Neural progenitor cell (in vitro differentiated cells): Measurements from ENCODE around the gene ASB8. TPM values are rescaled to one million over a fixed set of nuclear protein-coding genes. Genes with fewer than 3 reads are reported as not detected.

Experiments used
- DNase-seq: peaks from one replicate; pipeline ENCODE4 v3.0.0-alpha.2; 2016; ENCODE audit warnings: low spot score
- H2AFZ ChIP-seq: fragments of 200-600 bp; sonication (generic); replicated peaks from 2 replicates; pipeline ENCODE4 v1.6.1; 2016; ENCODE audit warnings: antibody characterized with exemption
- H3F3A ChIP-seq: fragments of 200-600 bp; sonication (generic); 2 replicates; pipeline ENCODE4 v1.6.1; 2016; ENCODE audit warnings: antibody characterized with exemption, low read depth
- H3K27ac ChIP-seq: fragments of 200-600 bp; sonication (generic); 2 replicates; pipeline ENCODE4 v1.5.1; 2016; ENCODE audit warnings: mild to moderate bottlenecking
- H3K27me3 ChIP-seq: fragments of 200-600 bp; sonication (generic); 2 replicates; pipeline ENCODE4 v1.6.1; 2016; ENCODE audit warnings: mild to moderate bottlenecking, moderate library complexity
- H3K36me3 ChIP-seq: fragments of 200-600 bp; sonication (generic); 2 replicates; pipeline ENCODE4 v1.5.1; 2016
- H3K4me1 ChIP-seq: fragments of 200-600 bp; sonication (generic); 2 replicates; pipeline ENCODE4 v1.6.1; 2016; ENCODE audit warnings: mixed run types
- H3K4me2 ChIP-seq: fragments of 200-600 bp; sonication (generic); 2 replicates; pipeline ENCODE4 v1.6.1; 2016
- H3K4me3 ChIP-seq: fragments of 200-600 bp; sonication (generic); 2 replicates; pipeline ENCODE4 v1.5.1; 2016
- H3K79me2 ChIP-seq: fragments of 200-600 bp; sonication (generic); 2 replicates; pipeline ENCODE4 v1.6.1; 2016; ENCODE audit warnings: low read depth
- H3K9ac ChIP-seq: fragments of 200-600 bp; sonication (generic); 2 replicates; pipeline ENCODE4 v1.6.1; 2016
- H3K9me3 ChIP-seq: fragments of 200-600 bp; sonication (generic); 2 replicates; pipeline ENCODE4 v1.5.1; 2016; ENCODE audit warnings: low read depth
- H4K20me1 ChIP-seq: fragments of 200-600 bp; sonication (generic); 2 replicates; pipeline ENCODE4 v1.6.1; 2016; ENCODE audit warnings: low read depth
- H3K27ac Mint-ChIP-seq: 3 replicates; pipeline ENCODE4 v1.8.0; 2021; ENCODE audit warnings: mixed read lengths
- H3K27me3 Mint-ChIP-seq: 2 replicates; pipeline ENCODE4 v1.8.0; 2022; ENCODE audit warnings: low read depth, mild to moderate bottlenecking, inconsistent platforms, moderate library complexity, mixed read lengths; ENCODE audit not compliant: insufficient read depth
- H3K36me3 Mint-ChIP-seq: 3 replicates; pipeline ENCODE4 v1.8.0; 2021; ENCODE audit warnings: mixed read lengths
- H3K4me1 Mint-ChIP-seq: 3 replicates; pipeline ENCODE4 v1.8.0; 2021; ENCODE audit warnings: mixed read lengths
- H3K4me3 Mint-ChIP-seq: 3 replicates; pipeline ENCODE4 v1.8.0; 2021; ENCODE audit warnings: mild to moderate bottlenecking, moderate library complexity, mixed read lengths
- H3K9me3 Mint-ChIP-seq: 3 replicates; pipeline ENCODE4 v1.8.0; 2020; ENCODE audit warnings: mixed read lengths
- CTCF ChIP-seq: fragments of 200-600 bp; sonication (generic); IDR thresholded peaks from 2 replicates; pipeline ENCODE4 v1.5.1; 2017; ENCODE audit warnings: antibody characterized with exemption, mild to moderate bottlenecking
- EZH2 ChIP-seq: fragments of 200-600 bp; sonication (generic); IDR thresholded peaks from 2 replicates; pipeline ENCODE4 v1.6.1; 2017; ENCODE audit warnings: antibody characterized with exemption, mild to moderate bottlenecking, moderate library complexity
- EZH2phosphoT487 ChIP-seq: fragments of 200-600 bp; sonication (generic); IDR thresholded peaks from 2 replicates; pipeline ENCODE4 v1.6.1; 2017; ENCODE audit warnings: antibody characterized with exemption
- total RNA-seq: library from RNA; depleted of rRNA; stranded (reverse); fragments of >200 nt; gene quantifications from 2 replicates; pipeline ENCODE4 v1.2.3, GENCODE V29; 2015; ENCODE audit warnings: low replicate concordance

ASB8 gene
- total RNA-seq, 1 donor from 2014 or later: 4.2 TPM

GRCh38 chr12:48187916-48188695 is 30.8 kb upstream of the ASB8 start:
- H3K27me3 ChIP-seq: peaks cover 73% of the 10 kb centered on the region
- no peaks in the 10 kb centered on the region for H3K9me3 ChIP-seq
- H3K4me2 ChIP-seq: no peak overlapping the region
- no peaks in the 10 kb centered on the region for H3K36me3 ChIP-seq
- no peak overlapping the region for H3K27ac Mint-ChIP-seq
- H3K4me1 ChIP-seq: peaks cover 18% of the 10 kb centered on the region
- peaks cover 21% of the 10 kb centered on the region for H3K4me1 Mint-ChIP-seq
- DNase-seq: no peak
- no peaks in the 10 kb centered on the region for H3K79me2 ChIP-seq
- no peaks in the 10 kb centered on the region for H3K9me3 Mint-ChIP-seq
- no peak overlapping the region for H3K4me3 Mint-ChIP-seq
- H3K9ac ChIP-seq: no peak overlapping the region
- H3K27me3 Mint-ChIP-seq: peaks cover 10% of the 10 kb centered on the region
- no peaks in the 10 kb centered on the region for H3K36me3 Mint-ChIP-seq
- H3F3A ChIP-seq: peaks cover 23% of the 10 kb centered on the region
- TF ChIP-seq EZH2phosphoT487 (no peak), EZH2 (no peak), CTCF (no peak)
- H4K20me1 ChIP-seq: no peaks in the 10 kb centered on the region
- H2AFZ ChIP-seq: no peak overlapping the region
- H3K27ac ChIP-seq: no peak overlapping the region
- no peak overlapping the region for H3K4me3 ChIP-seq

GRCh38 chr12:48185181-48185919 is 28.0 kb upstream of the ASB8 start:
- peaks cover 31% of the 10 kb centered on the region for H3K4me1 Mint-ChIP-seq
- Histone ChIP-seq H3K4me2 (peak overlapping the region; percentile 79), H3K9me3 (no peaks in the 10 kb centered on the region), H4K20me1 (no peaks in the 10 kb centered on the region), H3K4me1 (peaks cover 23% of the 10 kb centered on the region), H3K4me3 (peak overlapping the region; percentile 76), H3K27me3 (peaks cover 71% of the 10 kb centered on the region), H3K27ac (no peak overlapping the region), H3K79me2 (no peaks in the 10 kb centered on the region), H3K9ac (no peak overlapping the region), H2AFZ (peak overlapping the region; percentile 93), H3F3A (peaks cover 36% of the 10 kb centered on the region), H3K36me3 (no peaks in the 10 kb centered on the region)
- no peaks in the 10 kb centered on the region for H3K36me3 Mint-ChIP-seq
- H3K27ac Mint-ChIP-seq: peak overlapping the region; percentile 77
- H3K4me3 Mint-ChIP-seq: peak overlapping the region; percentile 91
- H3K27me3 Mint-ChIP-seq: peaks cover 14% of the 10 kb centered on the region
- TF ChIP-seq EZH2 (no peak), EZH2phosphoT487 (no peak), CTCF (no peak)
- H3K9me3 Mint-ChIP-seq: no peaks in the 10 kb centered on the region
- peak; percentile 52 for DNase-seq

- Histone ChIP-seq H3K4me3 (peak overlapping the region; percentile 76), H2AFZ (peak overlapping the region; percentile 93), H3K27me3 (peaks cover 71% of the 10 kb centered on the region), H3K4me2 (peak overlapping the region; percentile 79), H3F3A (peaks cover 30% of the 10 kb centered on the region), H4K20me1 (no peaks in the 10 kb centered on the region), H3K27ac (no peak overlapping the region), H3K9me3 (no peaks in the 10 kb centered on the region), H3K9ac (no peak overlapping the region), H3K79me2 (no peaks in the 10 kb centered on the region), H3K36me3 (no peaks in the 10 kb centered on the region), H3K4me1 (peaks cover 23% of the 10 kb centered on the region)
- Mint-ChIP-seq H3K4me1 (peaks cover 31% of the 10 kb centered on the region), H3K36me3 (no peaks in the 10 kb centered on the region), H3K27ac (no peak overlapping the region), H3K27me3 (peaks cover 14% of the 10 kb centered on the region), H3K9me3 (no peaks in the 10 kb centered on the region), H3K4me3 (peak overlapping the region; percentile 91)
- no peak for TF ChIP-seq EZH2phosphoT487
- TF ChIP-seq EZH2: peak; percentile 76
- TF ChIP-seq CTCF: no peak
- peak; percentile 20 for DNase-seq
Observed at GRCh38 chr12:48184549-48184922, 27.2 kb upstream of the ASB8 start.
